Esophagus muscularis mucosa (tissue), 4 donors: ENCODE measurements around the gene PSEN1.

Experiments used
- CTCF ChIP-seq, 3 experiments: fragments of 200-600 bp in 2 of 3; fragments of 450-650 bp in 1 of 3; sonication (generic) in 2 of 3; IDR thresholded peaks; one replicate each; pipeline ENCODE4 v1.5.1; 2017 to 2019; ENCODE audit warnings: antibody characterized with exemption in 3 of 3, mild to moderate bottlenecking in 2 of 3, moderate library complexity in 1 of 3
- EP300 ChIP-seq: sonication (generic); formaldehyde crosslinking; IDR thresholded peaks from one replicate; pipeline ENCODE4 v1.6.1; 2017; ENCODE audit warnings: antibody characterized with exemption
- POLR2A ChIP-seq: fragments of 450-650 bp; IDR thresholded peaks from one replicate; pipeline ENCODE4 v1.6.1; 2017; ENCODE audit warnings: antibody characterized with exemption, moderate library complexity, mild to moderate bottlenecking, low read depth
- POLR2AphosphoS5 ChIP-seq, 2 donors: sonication (generic); formaldehyde crosslinking; IDR thresholded peaks; one replicate each; pipeline ENCODE4 v1.6.1; 2017; ENCODE audit warnings: antibody characterized with exemption in 2 of 2

GRCh38 chr14:73162251-73162650 is 25.9 kb downstream of the PSEN1 start:
- no peak for TF ChIP-seq CTCF (IDR thresholded peaks at IDR 0.05)
- no peak for TF ChIP-seq POLR2A
- no peak for TF ChIP-seq EP300
- TF ChIP-seq POLR2AphosphoS5 (IDR thresholded peaks at IDR 0.05), result no peak
